GM21576 (cell line): Measurements from ENCODE around the gene EEFSEC.
A peak's percentile ranks its signal among the peaks of the same experiment; 100 is the strongest.

Experiments
- ATAC-seq: cut with Tn5 transposase; IDR thresholded peaks from one replicate; pipeline ENCODE4 v1.9.1; 2021; ENCODE audit warnings: mild to moderate bottlenecking, moderate library complexity; ENCODE audit not compliant: unreplicated experiment

The EEFSEC gene, protein sequence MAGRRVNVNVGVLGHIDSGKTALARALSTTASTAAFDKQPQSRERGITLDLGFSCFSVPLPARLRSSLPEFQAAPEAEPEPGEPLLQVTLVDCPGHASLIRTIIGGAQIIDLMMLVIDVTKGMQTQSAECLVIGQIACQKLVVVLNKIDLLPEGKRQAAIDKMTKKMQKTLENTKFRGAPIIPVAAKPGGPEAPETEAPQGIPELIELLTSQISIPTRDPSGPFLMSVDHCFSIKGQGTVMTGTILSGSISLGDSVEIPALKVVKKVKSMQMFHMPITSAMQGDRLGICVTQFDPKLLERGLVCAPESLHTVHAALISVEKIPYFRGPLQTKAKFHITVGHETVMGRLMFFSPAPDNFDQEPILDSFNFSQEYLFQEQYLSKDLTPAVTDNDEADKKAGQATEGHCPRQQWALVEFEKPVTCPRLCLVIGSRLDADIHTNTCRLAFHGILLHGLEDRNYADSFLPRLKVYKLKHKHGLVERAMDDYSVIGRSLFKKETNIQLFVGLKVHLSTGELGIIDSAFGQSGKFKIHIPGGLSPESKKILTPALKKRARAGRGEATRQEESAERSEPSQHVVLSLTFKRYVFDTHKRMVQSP

DNA sequence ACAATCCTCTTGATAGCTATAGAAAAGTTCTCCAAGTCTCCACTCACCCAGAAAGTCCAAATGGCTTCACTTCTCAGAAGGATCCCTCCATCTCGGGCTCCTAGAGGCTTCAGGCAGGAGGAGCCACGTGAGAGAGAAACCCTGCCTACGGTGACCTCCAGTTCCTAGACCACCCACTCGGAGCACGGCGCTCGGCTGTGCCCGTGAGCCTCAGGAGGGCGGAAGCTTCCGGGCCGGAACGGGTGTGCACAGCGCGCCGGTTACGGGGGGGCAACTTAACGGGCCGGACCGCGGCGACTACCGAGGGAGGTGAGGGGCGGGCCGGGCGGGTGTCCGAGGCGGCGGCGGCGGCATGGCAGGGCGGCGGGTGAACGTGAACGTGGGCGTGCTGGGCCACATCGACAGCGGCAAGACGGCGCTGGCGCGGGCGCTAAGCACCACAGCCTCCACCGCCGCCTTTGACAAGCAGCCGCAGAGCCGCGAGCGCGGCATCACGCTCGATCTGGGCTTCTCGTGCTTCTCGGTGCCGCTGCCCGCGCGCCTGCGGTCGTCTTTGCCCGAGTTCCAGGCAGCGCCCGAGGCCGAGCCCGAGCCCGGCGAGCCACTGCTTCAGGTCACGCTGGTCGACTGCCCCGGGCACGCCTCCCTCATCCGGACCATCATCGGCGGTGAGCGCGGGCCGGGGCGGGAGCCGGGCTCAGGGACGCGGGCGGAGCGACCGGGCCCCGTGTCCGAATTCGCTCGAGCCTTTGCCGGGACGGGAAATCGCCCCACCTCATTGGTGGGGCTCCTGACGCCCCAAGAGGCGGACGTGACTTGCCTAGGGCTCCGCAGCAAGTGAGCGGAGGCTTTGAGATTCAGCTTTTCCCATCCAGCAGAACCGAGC, at the start of gene EEFSEC:
TSS of gene EEFSEC (plus strand) at position 326 of the 886 bp plus-strand sequence. CDS start at position 353, 27 bp downstream.
- peak; percentile 86 for ATAC-seq

DNA sequence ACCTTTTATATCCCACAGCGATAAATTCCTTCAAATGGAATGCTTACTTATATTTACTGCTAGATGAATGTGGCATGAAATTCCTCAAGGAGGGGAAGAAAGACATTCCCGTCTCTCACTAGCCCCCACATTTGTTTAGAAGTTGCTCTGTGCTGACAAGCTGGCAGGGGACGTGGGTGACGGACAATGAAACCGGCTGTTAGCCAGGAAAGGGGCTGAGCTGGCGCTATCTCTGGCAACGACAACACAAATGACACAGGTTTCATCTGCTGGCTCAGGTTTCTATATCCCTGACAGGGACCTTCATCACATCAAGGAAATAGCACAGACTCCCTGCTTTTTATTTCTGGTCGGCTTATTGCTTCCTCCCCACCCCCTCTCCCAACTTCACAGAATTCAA, 45.4 kb upstream of the EEFSEC start:
- no peak for ATAC-seq

GRCh38 chr3:128111147-128111546, 42.1 kb upstream of the EEFSEC start:
- no peak for ATAC-seq

GRCh38 chr3:128112357-128112968, 40.8 kb upstream of the EEFSEC start:
- ATAC-seq, result no peak

GRCh38 chr3:128113817-128114794, 39.2 kb upstream of the EEFSEC start:
- ATAC-seq, result peak; percentile 82

GRCh38 chr3:128122013-128122412, 31.3 kb upstream of the EEFSEC start:
- ATAC-seq, result no peak

DNA sequence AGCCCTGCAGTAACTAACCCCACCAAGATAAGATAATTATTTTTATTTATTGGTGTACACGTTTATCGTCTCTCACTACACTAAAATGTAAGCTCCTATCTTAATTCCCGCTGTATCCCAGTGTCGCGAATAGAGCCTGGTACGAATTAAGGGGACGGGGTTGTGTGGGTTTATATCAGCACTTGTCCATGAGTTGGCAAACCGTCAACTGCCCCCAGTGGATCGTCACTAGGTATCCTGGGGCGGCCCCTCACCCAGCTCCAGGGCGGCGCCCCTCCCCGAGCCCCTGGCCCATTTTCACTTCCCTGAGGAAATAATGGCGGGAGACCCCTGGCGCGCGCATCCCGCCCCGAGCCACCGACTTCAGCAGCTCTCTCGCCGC, 30.1 kb upstream of the EEFSEC start:
- ATAC-seq, result no peak

- peak; percentile 97 for ATAC-seq
Measured at GRCh38 chr3:128123538-128124368, 29.5 kb upstream of the EEFSEC start, which contains the start of gene RUVBL1. Gene RUVBL1 (minus strand): TSS chr3:128123812. CDS start chr3:128123724, 88 bp downstream.

DNA sequence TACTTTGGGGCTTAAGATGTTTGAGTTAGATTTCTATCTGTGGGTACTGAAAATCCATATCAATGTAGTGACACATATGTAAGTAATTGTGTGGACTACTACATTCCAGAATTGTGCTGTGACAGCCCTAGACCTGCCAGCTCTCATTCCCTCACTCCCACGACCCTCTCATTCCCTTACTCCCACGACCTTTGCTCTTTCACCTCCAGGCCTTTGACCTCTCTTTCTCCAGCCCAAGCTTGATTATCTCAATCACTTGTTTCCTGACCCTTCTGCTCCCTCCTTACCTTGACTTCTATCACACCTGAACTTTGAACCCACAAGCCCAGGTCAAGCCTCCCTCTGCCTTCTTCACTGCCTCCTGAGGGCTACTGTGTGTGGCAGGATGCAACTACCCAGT, 26.0 kb upstream of the EEFSEC start:
- ATAC-seq, result no peak

DNA sequence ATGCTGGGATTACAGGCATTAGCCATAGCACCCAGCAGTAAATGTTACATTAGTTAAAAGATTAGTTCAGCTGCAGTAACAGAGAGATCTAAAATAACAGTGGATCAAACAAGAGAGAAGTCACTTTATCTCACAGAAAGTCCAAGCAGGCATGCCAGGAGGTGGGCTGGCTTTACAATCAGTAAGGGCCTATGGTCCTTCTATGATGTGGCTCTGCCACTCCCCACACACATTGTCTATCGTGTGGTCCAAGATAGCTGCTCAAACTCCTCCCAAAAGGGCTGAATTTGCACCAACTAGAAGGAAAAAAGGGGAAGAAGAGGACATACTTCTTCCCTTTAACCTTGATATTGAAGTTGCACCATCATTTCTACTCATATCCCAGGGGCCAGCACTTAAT, 25.0 kb upstream of the EEFSEC start:
- ATAC-seq, result no peak

DNA sequence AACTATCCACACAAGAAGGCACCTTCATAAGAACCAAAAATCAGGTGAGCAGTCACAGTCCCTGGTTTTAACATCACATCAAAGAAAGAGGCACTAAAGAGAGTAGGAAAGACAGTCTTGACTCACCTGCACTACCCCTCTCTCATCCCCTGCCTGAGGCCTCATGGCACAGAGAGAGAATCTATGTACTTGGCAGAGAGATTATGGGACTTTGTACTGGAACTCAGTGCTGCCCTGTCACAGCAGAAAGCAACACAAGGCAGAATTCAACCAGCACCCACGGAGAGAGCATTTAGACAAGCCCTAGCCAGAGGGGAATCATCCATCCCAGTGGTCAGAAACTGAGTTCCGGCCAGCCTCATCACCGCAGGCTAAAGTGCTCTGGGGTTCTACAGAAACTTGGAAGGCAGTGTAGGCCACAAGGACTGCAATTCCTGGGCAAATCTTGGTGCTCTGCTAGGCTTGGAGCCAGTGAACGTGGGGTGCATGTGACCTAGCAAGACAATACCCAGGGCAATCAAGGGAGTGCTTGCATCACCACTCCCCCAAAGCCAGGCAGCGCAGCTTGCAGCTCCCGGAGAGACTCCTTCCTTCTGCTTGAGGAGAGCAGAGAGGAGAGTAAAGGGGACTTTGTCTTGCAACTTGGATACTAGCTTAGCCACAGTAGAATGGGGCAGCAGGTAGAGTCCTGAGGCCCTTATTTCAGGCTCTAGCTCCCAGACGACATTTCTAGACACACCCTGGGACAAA, 21.2 kb upstream of the EEFSEC start:
- no peak for ATAC-seq

GRCh38 chr3:128133273-128133883, 19.9 kb upstream of the EEFSEC start:
- no peak for ATAC-seq

GRCh38 chr3:128143496-128143895, 9.8 kb upstream of the EEFSEC start:
- no peak for ATAC-seq

DNA sequence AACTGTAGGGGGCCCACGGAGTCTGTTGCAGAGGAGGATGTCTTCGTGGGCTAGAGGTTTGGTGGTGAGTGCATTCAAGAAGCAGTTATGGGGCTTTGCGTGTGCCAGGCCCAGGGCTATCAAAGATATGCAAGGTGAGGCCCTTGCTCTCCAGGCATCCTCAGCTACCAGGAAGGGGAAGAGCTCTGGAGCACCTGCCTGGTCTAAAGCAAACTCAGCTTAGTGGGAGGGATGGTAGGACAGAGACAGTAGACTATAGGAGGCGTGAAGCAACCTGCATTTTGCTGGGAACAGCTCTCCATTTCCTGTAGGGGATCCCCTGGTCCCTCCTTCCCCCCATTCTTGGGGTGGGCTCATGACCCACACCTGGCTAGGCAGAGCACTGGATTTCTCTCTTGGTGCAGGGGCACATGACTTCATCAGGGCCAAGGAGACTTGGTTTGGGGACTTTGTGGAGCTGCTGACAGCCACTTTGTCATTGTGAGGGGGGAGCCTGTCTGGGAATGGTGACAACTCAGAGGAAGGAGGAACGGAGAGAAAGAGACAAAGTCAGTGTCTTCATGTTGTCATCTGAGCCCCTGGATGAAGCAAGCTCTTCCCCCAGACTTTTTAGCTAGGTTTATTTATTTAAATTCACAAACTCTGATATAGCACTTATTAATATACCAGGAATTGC, 8.6 kb upstream of the EEFSEC start:
- ATAC-seq, result no peak

DNA sequence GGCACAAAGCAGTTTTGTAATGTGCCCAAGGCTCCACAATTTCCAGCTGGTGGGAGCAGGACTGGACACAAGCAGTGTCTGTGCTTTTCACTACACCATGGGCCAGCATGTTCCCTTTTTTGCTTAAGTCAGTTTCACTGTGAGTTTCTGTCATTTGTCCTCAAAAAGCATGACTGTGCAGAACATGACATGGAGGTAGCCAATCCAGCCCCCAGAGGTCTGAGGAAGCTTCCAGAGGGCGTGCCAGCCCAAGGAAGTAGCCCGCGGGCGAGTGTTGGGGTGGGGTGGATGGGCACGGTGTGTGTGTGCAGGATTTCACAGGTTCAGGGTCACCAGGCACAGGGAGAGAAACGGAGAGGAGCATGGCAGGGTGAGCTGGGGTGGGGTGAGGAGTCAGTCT, 8.0 kb upstream of the EEFSEC start:
- ATAC-seq, result no peak

GRCh38 chr3:128146201-128146600, 7.1 kb upstream of the EEFSEC start:
- no peak for ATAC-seq

DNA sequence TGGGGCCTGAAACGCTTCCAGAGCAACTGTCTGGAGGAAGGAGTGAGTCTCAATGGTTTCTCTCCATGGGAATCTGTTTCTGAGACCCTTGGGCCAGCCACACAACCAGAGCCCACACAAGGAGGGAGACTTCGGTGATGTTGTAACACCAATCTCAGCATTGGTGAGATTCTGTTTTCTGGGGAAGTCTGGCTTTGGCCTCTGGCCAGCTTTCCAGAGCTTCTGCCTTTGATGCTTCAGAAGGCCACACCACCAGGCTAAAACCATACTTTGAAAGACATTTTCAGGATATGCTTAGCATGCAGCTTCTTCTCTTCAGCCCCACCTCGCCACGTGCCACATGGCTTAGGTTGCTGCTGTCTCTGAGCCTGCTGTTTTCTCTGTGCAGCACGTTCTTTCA, 3.6 kb upstream of the EEFSEC start:
- no peak for ATAC-seq
